ENCODE data around the gene MFSD6L. TPM values are rescaled to one million over a fixed set of nuclear protein-coding genes. Genes with fewer than 3 reads are reported as not detected.
A peak's percentile ranks its signal among the peaks of the same experiment; 100 is the strongest.

Gene MFSD6L
- total RNA-seq, 2 donors from 2014 or later, result 0.12 TPM; not detected in 1

DNA sequence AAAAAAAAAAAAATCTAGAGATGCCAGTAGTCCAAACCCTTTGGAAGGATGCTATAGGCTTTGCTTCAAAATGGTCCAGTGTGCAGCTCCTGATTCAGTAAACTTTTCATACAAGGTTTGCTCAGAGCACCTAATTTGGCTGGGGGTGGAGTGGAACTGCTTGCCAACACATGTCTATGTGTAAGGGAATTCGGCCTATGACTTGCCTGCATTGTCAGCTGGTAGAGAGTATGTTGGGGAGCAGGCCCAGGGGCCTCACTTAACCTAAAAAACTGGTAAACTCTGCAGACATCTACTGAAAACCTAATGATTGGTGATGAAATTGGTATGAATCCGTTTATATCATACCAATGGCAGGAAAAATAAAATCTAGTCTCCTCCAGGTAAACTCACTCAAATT is 1.5 kb upstream of the MFSD6L start:
- Histone ChIP-seq H3K9me3 (no peaks in the 10 kb centered on the region), H3K27ac (no peak overlapping the region), H3K27me3 (no peaks in the 10 kb centered on the region), H3K36me3 (no peaks in the 10 kb centered on the region), H3K4me1 (peaks cover 0 to 8% of the 10 kb centered on the region in 2 donors), H3K4me3 (no peak overlapping the region)
- DNase-seq (ENCODE audit: low spot score), result no peak
- TF ChIP-seq, protein P1, sequence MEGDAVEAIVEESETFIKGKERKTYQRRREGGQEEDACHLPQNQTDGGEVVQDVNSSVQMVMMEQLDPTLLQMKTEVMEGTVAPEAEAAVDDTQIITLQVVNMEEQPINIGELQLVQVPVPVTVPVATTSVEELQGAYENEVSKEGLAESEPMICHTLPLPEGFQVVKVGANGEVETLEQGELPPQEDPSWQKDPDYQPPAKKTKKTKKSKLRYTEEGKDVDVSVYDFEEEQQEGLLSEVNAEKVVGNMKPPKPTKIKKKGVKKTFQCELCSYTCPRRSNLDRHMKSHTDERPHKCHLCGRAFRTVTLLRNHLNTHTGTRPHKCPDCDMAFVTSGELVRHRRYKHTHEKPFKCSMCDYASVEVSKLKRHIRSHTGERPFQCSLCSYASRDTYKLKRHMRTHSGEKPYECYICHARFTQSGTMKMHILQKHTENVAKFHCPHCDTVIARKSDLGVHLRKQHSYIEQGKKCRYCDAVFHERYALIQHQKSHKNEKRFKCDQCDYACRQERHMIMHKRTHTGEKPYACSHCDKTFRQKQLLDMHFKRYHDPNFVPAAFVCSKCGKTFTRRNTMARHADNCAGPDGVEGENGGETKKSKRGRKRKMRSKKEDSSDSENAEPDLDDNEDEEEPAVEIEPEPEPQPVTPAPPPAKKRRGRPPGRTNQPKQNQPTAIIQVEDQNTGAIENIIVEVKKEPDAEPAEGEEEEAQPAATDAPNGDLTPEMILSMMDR (IDR thresholded peaks at IDR 0.05), result no peak

DNA sequence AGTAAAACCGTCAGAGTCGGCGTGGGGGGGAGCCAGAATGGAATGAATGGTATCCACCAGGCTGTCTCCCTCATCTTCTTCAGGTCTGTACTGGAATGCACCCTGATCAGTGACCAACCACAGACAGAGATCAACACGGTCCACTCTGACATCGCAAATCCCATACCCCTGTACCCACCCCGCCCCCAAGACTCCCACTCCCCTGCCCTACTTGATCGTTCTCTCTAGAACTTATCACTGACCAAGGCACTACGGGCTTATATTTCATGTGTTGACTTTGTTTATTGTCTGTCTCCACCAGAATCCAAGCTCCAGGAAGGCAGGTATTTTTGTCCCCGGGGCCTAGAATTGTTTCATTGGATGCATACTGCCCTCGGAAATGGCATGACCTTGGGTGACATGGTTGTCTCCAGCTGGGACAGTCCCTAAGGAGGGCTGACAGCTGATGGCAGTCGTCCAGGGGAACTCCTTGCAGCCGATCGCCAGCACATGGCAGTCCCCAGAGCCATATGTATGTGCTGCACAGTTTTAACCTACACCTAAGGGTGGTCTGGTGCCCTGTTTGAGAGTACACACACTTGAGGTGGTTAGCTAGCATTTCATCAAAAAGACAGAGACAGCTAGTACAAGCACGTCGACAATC is 526 bp upstream of the MFSD6L start:
- no peak for DNase-seq (ENCODE audit: low spot score)
- Histone ChIP-seq H3K36me3 (no peaks in the 10 kb centered on the region), H3K27me3 (no peaks in the 10 kb centered on the region), H3K27ac (no peak overlapping the region), H3K9me3 (no peaks in the 10 kb centered on the region), H3K4me1 (peaks cover 0 to 8% of the 10 kb centered on the region in 2 donors), H3K4me3 (peak overlapping the region in 1 of 2 donors; percentile 16)
- TF ChIP-seq, protein P1 (IDR thresholded peaks at IDR 0.05), result no peak

DNA sequence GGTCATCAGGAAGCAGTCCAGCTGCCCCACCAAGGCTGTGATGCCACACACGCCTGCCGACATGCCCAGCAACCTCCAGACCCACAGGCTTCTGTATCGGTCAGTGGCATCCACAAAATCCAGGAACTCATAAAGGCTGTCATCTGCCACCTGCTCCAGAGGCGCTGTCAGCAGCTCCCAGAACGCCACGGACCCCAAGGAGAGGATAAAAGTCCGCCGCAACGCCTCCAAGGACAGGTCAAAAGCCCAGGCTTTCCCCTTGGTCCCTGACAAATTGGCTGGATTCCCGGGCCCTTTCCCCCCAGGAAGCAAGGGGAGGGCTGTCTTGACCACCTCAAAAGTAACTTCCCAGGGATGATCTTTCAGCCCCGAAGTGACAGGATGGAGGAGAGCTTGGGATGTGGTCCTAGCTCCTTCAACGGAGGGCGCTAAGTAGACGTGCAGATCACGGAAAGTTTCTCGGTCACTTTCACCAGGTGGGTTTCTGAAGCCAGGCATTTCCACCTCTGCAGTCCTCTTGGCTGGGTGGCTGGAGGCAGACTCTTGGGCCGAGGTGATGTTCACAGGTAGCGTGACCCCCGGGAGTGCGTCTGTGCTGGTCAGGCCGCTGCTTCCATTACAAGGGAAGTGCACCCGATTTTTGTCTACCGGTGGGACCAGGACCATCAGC is 854 bp downstream of the MFSD6L start:
- peaks cover 0 to 8% of the 10 kb centered on the region in 2 donors for H3K4me1 ChIP-seq
- H3K4me3 ChIP-seq, result no peak overlapping the region
- H3K9me3 ChIP-seq, result no peaks in the 10 kb centered on the region
- H3K27me3 ChIP-seq, result no peaks in the 10 kb centered on the region
- TF ChIP-seq, protein P1 (IDR thresholded peaks at IDR 0.05), result no peak
- no peak for DNase-seq (ENCODE audit: low spot score)
- no peak overlapping the region for H3K27ac ChIP-seq
- H3K36me3 ChIP-seq, result no peaks in the 10 kb centered on the region

DNA sequence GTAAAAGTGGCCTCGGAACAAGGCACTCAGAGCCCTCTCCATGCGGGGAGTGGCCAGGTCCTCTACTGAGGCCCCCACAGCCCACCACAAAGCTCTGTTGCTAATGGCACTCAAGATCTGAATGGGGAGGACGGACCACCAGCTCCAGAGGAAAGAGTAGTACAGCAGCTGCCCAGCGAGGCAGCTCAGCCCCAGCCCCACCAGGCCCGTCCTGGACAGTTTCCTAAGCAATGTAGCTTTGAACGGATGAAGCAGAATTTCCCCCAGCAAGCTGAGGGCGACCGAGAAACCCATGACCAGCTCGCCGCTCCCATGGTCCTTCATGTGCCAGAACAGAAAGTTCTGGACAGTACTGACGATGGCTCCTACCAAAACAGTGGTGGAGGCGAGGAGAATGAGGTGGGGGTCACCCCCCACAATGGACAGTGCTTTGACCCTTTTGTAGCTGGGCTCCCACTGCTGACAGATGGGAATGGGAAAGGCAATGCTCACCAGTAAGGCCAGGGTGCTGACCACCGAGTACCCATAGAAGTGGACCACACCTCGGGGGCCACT is 1.5 kb downstream of the MFSD6L start:
- Histone ChIP-seq H3K4me1 (peaks cover 0 to 8% of the 10 kb centered on the region in 2 donors), H3K27me3 (no peaks in the 10 kb centered on the region), H3K4me3 (no peak overlapping the region), H3K27ac (no peak overlapping the region), H3K9me3 (no peaks in the 10 kb centered on the region), H3K36me3 (no peaks in the 10 kb centered on the region)
- TF ChIP-seq, protein P1 (IDR thresholded peaks at IDR 0.05), result no peak
- no peak for DNase-seq (ENCODE audit: low spot score)

DNA sequence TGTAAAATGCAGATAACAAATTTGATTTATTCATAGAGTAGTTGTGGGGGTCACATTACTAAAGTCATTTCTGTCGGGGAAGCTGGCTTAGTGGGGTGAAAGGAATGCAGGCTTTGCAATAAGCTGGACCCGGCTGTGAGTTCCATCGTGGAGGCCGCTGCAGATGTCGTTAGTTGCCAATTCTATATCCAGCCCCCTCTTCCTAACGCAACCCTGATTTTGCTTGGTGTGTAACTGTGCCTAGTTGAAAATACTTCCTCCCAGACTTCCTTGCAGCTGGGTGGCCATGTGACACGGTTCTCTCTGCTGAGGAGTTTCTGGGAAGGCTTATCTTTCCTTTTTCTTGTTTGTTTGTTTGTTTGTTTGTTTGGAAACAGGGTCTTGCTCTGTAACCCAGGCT is 4.5 kb downstream of the MFSD6L start:
- Histone ChIP-seq H3K36me3 (no peaks in the 10 kb centered on the region), H3K27me3 (no peaks in the 10 kb centered on the region), H3K9me3 (peaks cover 7 to 14% of the 10 kb centered on the region in 2 donors), H3K27ac (no peak overlapping the region), H3K4me1 (peaks cover 0 to 8% of the 10 kb centered on the region in 2 donors), H3K4me3 (no peak overlapping the region)
- TF ChIP-seq, protein P1 (IDR thresholded peaks at IDR 0.05), result no peak
- no peak for DNase-seq (ENCODE audit: low spot score)

All from right atrium auricular region (tissue), 2 donors.